Neural progenitor cell (in vitro differentiated cells): ENCODE results near the gene HYAL3. TPM values are rescaled to one million over a fixed set of nuclear protein-coding genes. Genes with fewer than 3 reads are reported as not detected.

ENCODE experiments used
- DNase-seq: peaks from one replicate; pipeline ENCODE4 v3.0.0-alpha.2; 2016; ENCODE audit warnings: low spot score
- H2AFZ ChIP-seq: fragments of 200-600 bp; sonication (generic); replicated peaks from 2 replicates; pipeline ENCODE4 v1.6.1; 2016; ENCODE audit warnings: antibody characterized with exemption
- H3F3A ChIP-seq: fragments of 200-600 bp; sonication (generic); 2 replicates; pipeline ENCODE4 v1.6.1; 2016; ENCODE audit warnings: antibody characterized with exemption, low read depth
- H3K27ac ChIP-seq: fragments of 200-600 bp; sonication (generic); 2 replicates; pipeline ENCODE4 v1.5.1; 2016; ENCODE audit warnings: mild to moderate bottlenecking
- H3K27me3 ChIP-seq: fragments of 200-600 bp; sonication (generic); 2 replicates; pipeline ENCODE4 v1.6.1; 2016; ENCODE audit warnings: mild to moderate bottlenecking, moderate library complexity
- H3K36me3 ChIP-seq: fragments of 200-600 bp; sonication (generic); 2 replicates; pipeline ENCODE4 v1.5.1; 2016
- H3K4me1 ChIP-seq: fragments of 200-600 bp; sonication (generic); 2 replicates; pipeline ENCODE4 v1.6.1; 2016; ENCODE audit warnings: mixed run types
- H3K4me2 ChIP-seq: fragments of 200-600 bp; sonication (generic); 2 replicates; pipeline ENCODE4 v1.6.1; 2016
- H3K4me3 ChIP-seq: fragments of 200-600 bp; sonication (generic); 2 replicates; pipeline ENCODE4 v1.5.1; 2016
- H3K79me2 ChIP-seq: fragments of 200-600 bp; sonication (generic); 2 replicates; pipeline ENCODE4 v1.6.1; 2016; ENCODE audit warnings: low read depth
- H3K9ac ChIP-seq: fragments of 200-600 bp; sonication (generic); 2 replicates; pipeline ENCODE4 v1.6.1; 2016
- H3K9me3 ChIP-seq: fragments of 200-600 bp; sonication (generic); 2 replicates; pipeline ENCODE4 v1.5.1; 2016; ENCODE audit warnings: low read depth
- H4K20me1 ChIP-seq: fragments of 200-600 bp; sonication (generic); 2 replicates; pipeline ENCODE4 v1.6.1; 2016; ENCODE audit warnings: low read depth
- H3K27ac Mint-ChIP-seq: 3 replicates; pipeline ENCODE4 v1.8.0; 2021; ENCODE audit warnings: mixed read lengths
- H3K27me3 Mint-ChIP-seq: 2 replicates; pipeline ENCODE4 v1.8.0; 2022; ENCODE audit warnings: low read depth, mild to moderate bottlenecking, inconsistent platforms, moderate library complexity, mixed read lengths; ENCODE audit not compliant: insufficient read depth
- H3K36me3 Mint-ChIP-seq: 3 replicates; pipeline ENCODE4 v1.8.0; 2021; ENCODE audit warnings: mixed read lengths
- H3K4me1 Mint-ChIP-seq: 3 replicates; pipeline ENCODE4 v1.8.0; 2021; ENCODE audit warnings: mixed read lengths
- H3K4me3 Mint-ChIP-seq: 3 replicates; pipeline ENCODE4 v1.8.0; 2021; ENCODE audit warnings: mild to moderate bottlenecking, moderate library complexity, mixed read lengths
- H3K9me3 Mint-ChIP-seq: 3 replicates; pipeline ENCODE4 v1.8.0; 2020; ENCODE audit warnings: mixed read lengths
- CTCF ChIP-seq: fragments of 200-600 bp; sonication (generic); IDR thresholded peaks from 2 replicates; pipeline ENCODE4 v1.5.1; 2017; ENCODE audit warnings: antibody characterized with exemption, mild to moderate bottlenecking
- EZH2phosphoT487 ChIP-seq: fragments of 200-600 bp; sonication (generic); IDR thresholded peaks from 2 replicates; pipeline ENCODE4 v1.6.1; 2017; ENCODE audit warnings: antibody characterized with exemption
- total RNA-seq: library from RNA; depleted of rRNA; stranded (reverse); fragments of >200 nt; gene quantifications from 2 replicates; pipeline ENCODE4 v1.2.3, GENCODE V29; 2015; ENCODE audit warnings: low replicate concordance

HYAL3 gene
- total RNA-seq, 1 donor from 2014 or later: 2.2 TPM

GRCh38 chr3:50242851-50243542 is 56.2 kb downstream of the HYAL3 start:
- H3K4me2 ChIP-seq: peak overlapping the region; percentile 83

More at GRCh38 chr3:50242851-50243542, 56.2 kb downstream of the HYAL3 start:
- H3K4me3 ChIP-seq: no peak overlapping the region
- peak overlapping the region; percentile 98 for H3K27ac Mint-ChIP-seq
- H3F3A ChIP-seq: peaks cover 59% of the 10 kb centered on the region
- H3K9me3 ChIP-seq: no peaks in the 10 kb centered on the region
- peaks cover 12% of the 10 kb centered on the region for H3K27me3 Mint-ChIP-seq
- peaks cover 10% of the 10 kb centered on the region for H3K36me3 Mint-ChIP-seq
- H3K79me2 ChIP-seq: peaks cover 100% of the 10 kb centered on the region
- peaks cover 79% of the 10 kb centered on the region for H4K20me1 ChIP-seq
- no peaks in the 10 kb centered on the region for H3K27me3 ChIP-seq
- no peaks in the 10 kb centered on the region for H3K9me3 Mint-ChIP-seq
- H3K9ac ChIP-seq: no peak overlapping the region
- peaks cover 76% of the 10 kb centered on the region for H3K4me1 ChIP-seq
- TF ChIP-seq CTCF: peak; percentile 17
- no peak for TF ChIP-seq EZH2phosphoT487
- H3K36me3 ChIP-seq: no peaks in the 10 kb centered on the region
- H3K4me3 Mint-ChIP-seq: peak overlapping the region; percentile 73
- DNase-seq: no peak
- peak overlapping the region; percentile 99 for H3K27ac ChIP-seq
- H2AFZ ChIP-seq: no peak overlapping the region
- H3K4me1 Mint-ChIP-seq: peaks cover 83% of the 10 kb centered on the region

Other genes with a start within 250 kb of the HYAL3 start
- gene RBM5, start 210.5 kb downstream of the HYAL3 start, total RNA-seq: 282 and 372 TPM in 2 replicates
- gene SEMA3F, start 144.1 kb downstream of the HYAL3 start, total RNA-seq: 14.5 and 42.5 TPM in 2 replicates
- 0.03 TPM in 1 of 2 replicates, not detected in the other for gene GNAT1, start 107.8 kb downstream of the HYAL3 start, total RNA-seq
- 0.17 and 0.77 TPM in 2 replicates for gene SLC38A3, start 94.1 kb downstream of the HYAL3 start, total RNA-seq
- 249 and 321 TPM in 2 replicates for gene GNAI2, start 63.2 kb downstream of the HYAL3 start, total RNA-seq
- gene SEMA3B, start 30.3 kb downstream of the HYAL3 start, total RNA-seq: 0.80 and 8.6 TPM in 2 replicates
- 0.37 TPM in 1 of 2 replicates, not detected in the other for gene LSMEM2, start 20.3 kb downstream of the HYAL3 start, total RNA-seq
- gene IFRD2, start 7.0 kb downstream of the HYAL3 start, total RNA-seq: 26.4 and 45.6 TPM in 2 replicates
- gene NAA80, start within 50 bp of the HYAL3 start, total RNA-seq: 10.1 and 21.8 TPM in 2 replicates
- gene HYAL1, start 4.2 kb upstream of the HYAL3 start, total RNA-seq: 1.6 and 3.0 TPM in 2 replicates
- gene HYAL2, start 23.3 kb upstream of the HYAL3 start, total RNA-seq: 38.9 and 92.3 TPM in 2 replicates
- gene TUSC2, start 28.8 kb upstream of the HYAL3 start, total RNA-seq: 14.9 and 36.1 TPM in 2 replicates
- gene RASSF1, start 41.4 kb upstream of the HYAL3 start, total RNA-seq: 13.7 and 19.5 TPM in 2 replicates
- 0.37 and 1.7 TPM in 2 replicates for gene ZMYND10, start 46.3 kb upstream of the HYAL3 start, total RNA-seq
- 15.5 and 35.7 TPM in 2 replicates for gene NPRL2, start 51.4 kb upstream of the HYAL3 start, total RNA-seq
- 2.2 and 13.8 TPM in 2 replicates for gene CYB561D2, start 51.5 kb upstream of the HYAL3 start, total RNA-seq
- gene TMEM115, start 60.1 kb upstream of the HYAL3 start, total RNA-seq: 6.3 and 28.0 TPM in 2 replicates
- 4.3 and 9.5 TPM in 2 replicates for gene CACNA2D2, start 204.2 kb upstream of the HYAL3 start, total RNA-seq